Measurements from ENCODE around the gene THOC7.

Gene THOC7

DNA sequence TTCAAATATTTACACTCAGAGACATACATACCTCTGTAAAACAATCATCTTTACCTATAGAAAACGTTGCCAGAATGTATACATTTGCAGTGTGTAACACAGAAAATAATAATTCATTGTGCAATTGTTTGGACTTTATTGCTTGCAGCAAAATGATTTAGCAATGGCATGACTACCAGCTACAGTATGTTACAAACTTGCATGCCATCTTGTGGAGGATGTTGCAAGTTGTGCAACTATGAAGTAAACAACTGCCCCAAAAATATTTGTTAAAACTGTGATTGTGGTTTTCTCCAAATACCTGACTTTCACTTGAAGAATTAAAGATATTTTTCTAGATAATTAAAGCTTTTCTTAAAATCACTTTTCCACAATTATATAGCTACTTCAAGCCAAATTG is 71.6 kb downstream of the THOC7 start:
- Histone ChIP-seq H3K4me3 (ENCODE audit: low read length) (no peak overlapping the region), H3K9ac (ENCODE audit: low read length) (no peak overlapping the region), H3K9me2 (replicated peaks; ENCODE audit: insufficient read depth, low read length) (no peaks in the 10 kb centered on the region), H3F3A (ENCODE audit: insufficient read depth, low read length) (no peaks in the 10 kb centered on the region), H3K4me1 (ENCODE audit: low read length) (no peaks in the 10 kb centered on the region), H4K20me1 (ENCODE audit: insufficient read depth, low read length) (no peaks in the 10 kb centered on the region), H3K27ac (ENCODE audit: low read length) (no peak overlapping the region), H3K79me2 (ENCODE audit: low read length) (no peaks in the 10 kb centered on the region), H3K36me3 (replicated peaks; ENCODE audit: insufficient read depth, low read length) (no peaks in the 10 kb centered on the region), H3K9me3 (replicated peaks; ENCODE audit: insufficient read depth, low read length) (no peaks in the 10 kb centered on the region), H2AFZ (ENCODE audit: low read length) (no peak overlapping the region), H3K27me3 (replicated peaks; ENCODE audit: insufficient read depth, low read length) (no peaks in the 10 kb centered on the region), H3K4me2 (ENCODE audit: low read depth, low read length) (no peak overlapping the region)
- no peak for DNase-seq
- TF ChIP-seq, protein P1, sequence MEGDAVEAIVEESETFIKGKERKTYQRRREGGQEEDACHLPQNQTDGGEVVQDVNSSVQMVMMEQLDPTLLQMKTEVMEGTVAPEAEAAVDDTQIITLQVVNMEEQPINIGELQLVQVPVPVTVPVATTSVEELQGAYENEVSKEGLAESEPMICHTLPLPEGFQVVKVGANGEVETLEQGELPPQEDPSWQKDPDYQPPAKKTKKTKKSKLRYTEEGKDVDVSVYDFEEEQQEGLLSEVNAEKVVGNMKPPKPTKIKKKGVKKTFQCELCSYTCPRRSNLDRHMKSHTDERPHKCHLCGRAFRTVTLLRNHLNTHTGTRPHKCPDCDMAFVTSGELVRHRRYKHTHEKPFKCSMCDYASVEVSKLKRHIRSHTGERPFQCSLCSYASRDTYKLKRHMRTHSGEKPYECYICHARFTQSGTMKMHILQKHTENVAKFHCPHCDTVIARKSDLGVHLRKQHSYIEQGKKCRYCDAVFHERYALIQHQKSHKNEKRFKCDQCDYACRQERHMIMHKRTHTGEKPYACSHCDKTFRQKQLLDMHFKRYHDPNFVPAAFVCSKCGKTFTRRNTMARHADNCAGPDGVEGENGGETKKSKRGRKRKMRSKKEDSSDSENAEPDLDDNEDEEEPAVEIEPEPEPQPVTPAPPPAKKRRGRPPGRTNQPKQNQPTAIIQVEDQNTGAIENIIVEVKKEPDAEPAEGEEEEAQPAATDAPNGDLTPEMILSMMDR (IDR thresholded peaks at IDR 0.05; ENCODE audit: low read length), result no peak
- no peak for TF ChIP-seq EZH2phosphoT487 (IDR thresholded peaks at IDR 0.05; ENCODE audit: low read length)

All from MM.1S (cell line).